SK-N-SH (cell line): Measurements from ENCODE around the gene AHNAK2. TPM values are rescaled to one million over a fixed set of nuclear protein-coding genes. Genes with fewer than 3 reads are reported as not detected.

Source experiments
- CTCF ChIA-PET: fragments of 300-600, 350-600 bp; formaldehyde crosslinking; extraction: SDS; loops from one replicate; lab custom pipeline; 2021; lab: Yijun Ruan, JAX
- POLR2A ChIA-PET: fragments of 350-600 bp; sonication (Branson Sonifier 250); formaldehyde crosslinking; extraction: SDS; loops from one replicate; lab custom pipeline; 2020; ENCODE audit warnings: antibody characterized with exemption, inconsistent platforms; lab: Yijun Ruan, JAX
- DNase-seq: peaks from one replicate; pipeline ENCODE4 v3.0.0; 2012
- H2AFZ ChIP-seq: fragments of 200-600 bp; sonication (generic); 2 replicates; pipeline ENCODE4 v1.8.1; 2016; ENCODE audit warnings: antibody characterized with exemption, mild to moderate bottlenecking, low read depth
- H3F3A ChIP-seq: fragments of 200-600 bp; sonication (generic); replicated peaks from 2 replicates; pipeline ENCODE3; 2016; ENCODE audit warnings: antibody characterized with exemption, mild to moderate bottlenecking; ENCODE audit not compliant: insufficient read depth
- H3K27ac ChIP-seq, 2 experiments: fragments of 200-500 bp in 1 of 2; fragments of 200-600 bp in 1 of 2; sonication (Bioruptor generic) in 1 of 2; sonication (generic), shearing (Covaris generic) in 1 of 2; 2 replicates each; pipeline versions ENCODE4 v1.5.1 to v1.6.1; 2014 to 2016; ENCODE audit warnings: low read depth in 2 of 2, inconsistent platforms in 1 of 2, low read length in 1 of 2, mild to moderate bottlenecking in 1 of 2, mixed read lengths in 1 of 2
- H3K27me3 ChIP-seq: fragments of 200-600 bp; sonication (generic), shearing (Covaris generic); 2 replicates; pipeline ENCODE4 v1.6.1; 2016; ENCODE audit warnings: mixed run types; ENCODE audit not compliant: insufficient read depth
- H3K36me3 ChIP-seq, 2 experiments: fragments of 200-500 bp in 1 of 2; fragments of 200-600 bp in 1 of 2; sonication (Bioruptor generic) in 1 of 2; sonication (generic) in 1 of 2; replicated peaks in 1 of 2; 2 replicates each; pipeline versions ENCODE3 to v1.5.1; 2014 to 2016; ENCODE audit warnings: low read length in 1 of 2, mild to moderate bottlenecking in 1 of 2; ENCODE audit not compliant: insufficient read depth in 2 of 2, control insufficient read depth in 1 of 2
- H3K4me1 ChIP-seq, 2 experiments: fragments of 200-500 bp in 1 of 2; fragments of 200-600 bp in 1 of 2; sonication (Bioruptor generic) in 1 of 2; sonication (generic), shearing (Covaris generic) in 1 of 2; 2 replicates each; pipeline versions ENCODE4 v1.5.1 to v1.6.1; 2014 to 2016; ENCODE audit warnings: low read depth in 1 of 2, low read length in 1 of 2, mixed run types in 1 of 2; ENCODE audit not compliant: insufficient read depth in 2 of 2, control insufficient read depth in 1 of 2
- H3K4me2 ChIP-seq: fragments of 200-600 bp; sonication (generic), shearing (Covaris generic); 2 replicates; pipeline ENCODE4 v1.6.1; 2017; ENCODE audit warnings: mixed run types
- H3K4me3 ChIP-seq, 2 experiments: fragments of 200-500 bp in 1 of 2; fragments of 200-600 bp in 1 of 2; sonication (Bioruptor generic) in 1 of 2; sonication (generic), shearing (Covaris generic) in 1 of 2; 2 replicates each; pipeline versions ENCODE4 v1.5.1 to v1.8.1; 2014 to 2016; ENCODE audit warnings: low read depth in 2 of 2, inconsistent platforms in 1 of 2, low read length in 1 of 2, mild to moderate bottlenecking in 1 of 2, mixed read lengths in 1 of 2, moderate library complexity in 1 of 2
- H3K79me2 ChIP-seq: fragments of 200-600 bp; sonication (generic); 2 replicates; pipeline ENCODE4 v1.8.1; 2017; ENCODE audit warnings: mild to moderate bottlenecking; ENCODE audit not compliant: insufficient read depth
- H3K9ac ChIP-seq: fragments of 200-600 bp; sonication (generic); 2 replicates; pipeline ENCODE4 v1.6.1; 2017; ENCODE audit warnings: mixed run types
- H3K9me2 ChIP-seq: fragments of 200-600 bp; sonication (generic); 2 replicates; pipeline ENCODE4 v1.6.1; 2017; ENCODE audit warnings: mixed run types
- H3K9me3 ChIP-seq: fragments of 200-600 bp; sonication (generic); 2 replicates; pipeline ENCODE4 v1.6.1; 2017; ENCODE audit warnings: mixed run types, mild to moderate bottlenecking, moderate library complexity
- H4K20me1 ChIP-seq: fragments of 200-600 bp; sonication (generic); 2 replicates; pipeline ENCODE4 v1.6.1; 2017; ENCODE audit warnings: mild to moderate bottlenecking, mixed run types; ENCODE audit not compliant: insufficient read depth
- CTCF ChIP-seq: fragments of 200-600 bp; sonication (generic); IDR thresholded peaks from 2 replicates; pipeline ENCODE4 v1.6.1; 2017; ENCODE audit warnings: antibody characterized with exemption, mild to moderate bottlenecking, moderate library complexity
- ELF1 ChIP-seq: IDR thresholded peaks from 2 replicates; pipeline ENCODE4 v1.4.0; 2012
- EP300 ChIP-seq, 2 experiments: IDR thresholded peaks; 2 replicates each; pipeline versions ENCODE4 v1.4.0 to v1.6.1; 2012; ENCODE audit warnings: borderline replicate concordance in 1 of 2, low read depth in 1 of 2, low read length in 1 of 2
- FOXJ3 ChIP-seq: sonication (generic); formaldehyde crosslinking; IDR thresholded peaks from 2 replicates; pipeline ENCODE4 v1.5.1; 2020; ENCODE audit warnings: mild to moderate bottlenecking, missing genetic modification reagents
- GABPA ChIP-seq: IDR thresholded peaks from 2 replicates; pipeline ENCODE4 v1.4.0; 2012; ENCODE audit warnings: low read depth, mild to moderate bottlenecking
- JUND ChIP-seq: IDR thresholded peaks from 2 replicates; pipeline ENCODE4 v1.4.0; 2012
- MAX ChIP-seq: IDR thresholded peaks from 2 replicates; pipeline ENCODE4 v1.4.0; 2012; ENCODE audit warnings: low read depth
- MXI1 ChIP-seq: IDR thresholded peaks from 2 replicates; pipeline ENCODE4 v1.6.1; 2012; ENCODE audit warnings: mild to moderate bottlenecking, low read depth, low read length, improper control_type of control experiment
- NFIC ChIP-seq: IDR thresholded peaks from 2 replicates; pipeline ENCODE4 v1.4.0; 2012; ENCODE audit warnings: borderline replicate concordance
- RAD21 ChIP-seq: IDR thresholded peaks from 2 replicates; pipeline ENCODE4 v1.6.1; 2012; ENCODE audit warnings: mild to moderate bottlenecking, low read length
- RCOR1 ChIP-seq: fragments of 150-350 bp; IDR thresholded peaks from 2 replicates; pipeline ENCODE4 v1.6.1; 2017; ENCODE audit warnings: antibody characterized with exemption, low read length
- SMC3 ChIP-seq: IDR thresholded peaks from 2 replicates; pipeline ENCODE4 v1.6.1; 2012; ENCODE audit warnings: low read depth, low read length, improper control_type of control experiment
- TAF1 ChIP-seq: IDR thresholded peaks from 2 replicates; pipeline ENCODE4 v1.6.1; 2012; ENCODE audit warnings: low read depth, mild to moderate bottlenecking, low read length, moderate library complexity, borderline replicate concordance
- ZBTB33 ChIP-seq: IDR thresholded peaks from 2 replicates; pipeline ENCODE4 v1.4.0; 2012; ENCODE audit warnings: low read depth, borderline replicate concordance
- WGBS: methylation state at CpG from one replicate; pipeline ENCODE4 v1.1.6; 2017; ENCODE audit warnings: low lambda C conversion rate; 5-methylcytosine and 5-hydroxymethylcytosine counted together
- polyA plus RNA-seq, 3 experiments: library from polyadenylated mRNA; depleted of rRNA; stranded (reverse); fragments of >200 nt; gene quantifications; 2 replicates each; pipeline ENCODE4 v1.2.3, GENCODE V29; 2012
- TF ChIP-seq, protein P1 (sequence below): fragments of 150-350 bp; IDR thresholded peaks from 2 replicates; pipeline ENCODE4 v1.6.1; 2016; ENCODE audit warnings: mild to moderate bottlenecking, low read depth, low read length

The AHNAK2 gene
- polyA plus RNA-seq, 1 of the 3 experiments (the other 2 are of a cell fraction) = 33.5 TPM

DNA sequence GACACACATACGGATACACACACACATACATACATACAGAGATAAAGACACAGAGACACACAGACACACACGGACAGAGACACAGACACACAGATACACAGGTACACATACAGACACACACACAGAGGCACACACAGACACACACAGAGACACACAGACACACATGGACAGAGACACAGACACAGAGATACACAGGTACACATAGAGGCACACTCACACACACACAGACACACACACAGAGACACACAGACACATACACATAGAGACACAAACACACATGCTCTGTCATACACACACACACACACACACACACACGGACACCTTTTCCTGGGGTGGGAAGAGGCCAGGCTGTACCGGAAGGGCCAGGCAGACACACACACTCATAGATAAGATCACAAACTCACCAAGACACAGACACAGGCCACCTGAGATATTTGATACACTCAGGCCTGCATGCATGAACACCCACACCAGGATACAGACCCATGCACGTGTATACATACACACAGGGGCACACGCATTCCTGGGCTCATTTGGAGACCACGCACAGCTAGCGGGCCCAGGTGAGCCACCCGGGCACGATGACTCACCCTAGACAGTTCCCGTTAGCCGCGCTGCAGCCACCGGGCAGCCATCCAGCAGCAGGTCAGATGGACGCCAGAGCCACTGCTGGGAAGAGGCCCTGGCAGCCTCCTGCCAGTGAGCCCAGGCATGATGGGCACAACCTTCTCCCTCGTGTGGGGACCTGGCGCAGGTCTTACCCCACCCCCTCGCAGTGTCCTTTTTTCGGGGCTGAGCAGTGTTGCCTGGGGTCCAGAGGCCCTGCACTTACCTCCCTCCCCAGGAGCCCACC lies 1.8 kb upstream of the AHNAK2 start (continued):
- TF ChIP-seq FOXJ3 (CRISPR knock-in tag) (no peak), EP300 (IDR thresholded peaks at IDR 0.05; ENCODE audit: borderline replicate concordance in 1 of 2, low read depth in 1 of 2, low read length in 1 of 2) (no peak; a peak in 1 of 4 replicates), SMC3 (peak; percentile 2; the same call in 1 of the 2 replicates), JUND (no peak; the same call in 1 of the 2 replicates), RAD21 (no peak), NFIC (peak; percentile 82), ELF1 (no peak), TAF1 (no peak), ZBTB33 (no peak)
- TF ChIP-seq, all 33 proteins: peak for 11

GRCh38 chr14:104978746-104979691 lies 845 bp upstream of the AHNAK2 start:
- Histone ChIP-seq H3K27me3 (no peaks in the 10 kb centered on the region), H3K4me1 (peaks cover 19 to 74% of the 10 kb centered on the region in 2 experiments; a peak in 3 of 4 replicates), H3K9me3 (no peaks in the 10 kb centered on the region), H3K9me2 (no peaks in the 10 kb centered on the region), H3K27ac (peak overlapping the region in 1 of 2 experiments; percentile 95; a peak in 2 of 4 replicates), H3K4me2 (peak overlapping the region; percentile 83), H3K4me3 (peak overlapping the region; percentile 39 to 45), H3F3A (peaks cover 21% of the 10 kb centered on the region), H3K9ac (no peak overlapping the region), H2AFZ (no peak overlapping the region), H3K36me3 (no peaks in the 10 kb centered on the region), H3K79me2 (peaks cover 21% of the 10 kb centered on the region; the same call in 1 of the 2 replicates), H4K20me1 (no peaks in the 10 kb centered on the region)
- DNase-seq = no peak
- TF ChIP-seq TAF1 (no peak), MXI1 (0 out of 2 replicates have a peak, but pooled peaks have one; percentile 9), MAX (no peak), GABPA (no peak), CTCF (no peak), RCOR1 (no peak)
- TF ChIP-seq, protein P1, sequence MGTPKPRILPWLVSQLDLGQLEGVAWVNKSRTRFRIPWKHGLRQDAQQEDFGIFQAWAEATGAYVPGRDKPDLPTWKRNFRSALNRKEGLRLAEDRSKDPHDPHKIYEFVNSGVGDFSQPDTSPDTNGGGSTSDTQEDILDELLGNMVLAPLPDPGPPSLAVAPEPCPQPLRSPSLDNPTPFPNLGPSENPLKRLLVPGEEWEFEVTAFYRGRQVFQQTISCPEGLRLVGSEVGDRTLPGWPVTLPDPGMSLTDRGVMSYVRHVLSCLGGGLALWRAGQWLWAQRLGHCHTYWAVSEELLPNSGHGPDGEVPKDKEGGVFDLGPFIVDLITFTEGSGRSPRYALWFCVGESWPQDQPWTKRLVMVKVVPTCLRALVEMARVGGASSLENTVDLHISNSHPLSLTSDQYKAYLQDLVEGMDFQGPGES = no peak
- ChIA-PET CTCF (interaction anchor here (1.0 to 2.6 kb wide), 3 partner anchors 64 to 66 kb away, joined by 3 to 17 read pairs (median 3); no protein-coding TSS in a partner anchor), POLR2A (interaction anchor here (0.6 kb wide), 1 partner anchor 67 kb away, joined by 3 read pairs; no protein-coding TSS in a partner anchor)
- 77% methylated on average over 16 of the region's 32 CpGs for WGBS
